ENCODE data around the gene PTX4. TPM values are rescaled to one million over a fixed set of nuclear protein-coding genes. Genes with fewer than 3 reads are reported as not detected.
A peak's percentile ranks its signal among the peaks of the same experiment; 100 is the strongest.

Gene PTX4
- total and polyA plus RNA-seq, 4 donors: 0.08 to 0.61 TPM; not detected in 2

GRCh38 chr16:1532771-1533170 lies 44.0 kb upstream of the PTX4 start:
- H3K4me1 ChIP-seq (ENCODE audit: control insufficient read depth in 4 of 4, insufficient read depth in 4 of 4, low read length in 3 of 4): peaks cover 0 to 15% (median 0%) of the 10 kb centered on the region in 4 donors

GRCh38 chr16:1532081-1532760 lies 43.5 kb upstream of the PTX4 start:
- no peaks in the 10 kb centered on the region for H3K36me3 ChIP-seq (ENCODE audit: control insufficient read depth in 4 of 4, insufficient read depth in 3 of 4, low read depth in 1 of 4, low read length in 3 of 4)
- H3K27ac ChIP-seq (ENCODE audit: low read depth in 1 of 2, low read length in 2 of 2): peak overlapping the region; percentile 69 to 77
- H3K9ac ChIP-seq (ENCODE audit: low read depth in 1 of 2, low read length in 2 of 2): no peak overlapping the region
- no peaks in the 10 kb centered on the region for H3K9me3 ChIP-seq (ENCODE audit: control insufficient read depth in 4 of 4, low read length in 3 of 4)
- no peak overlapping the region for H3K4me3 ChIP-seq (ENCODE audit: low read depth in 1 of 3, low read length in 3 of 3)
- H3K4me1 ChIP-seq (ENCODE audit: control insufficient read depth in 4 of 4, insufficient read depth in 4 of 4, low read length in 3 of 4): peaks cover 0 to 15% (median 0%) of the 10 kb centered on the region in 4 donors
- H3K27me3 ChIP-seq (ENCODE audit: control insufficient read depth in 4 of 4, insufficient read depth in 4 of 4, low read length in 3 of 4): no peaks in the 10 kb centered on the region
- peak; percentile 20 for TF ChIP-seq NR2F2 (IDR thresholded peaks at IDR 0.05)
- peak; percentile 73 for TF ChIP-seq SP1 (IDR thresholded peaks at IDR 0.05)
- TF ChIP-seq RXRA (IDR thresholded peaks at IDR 0.05): peak; percentile 12 to 41
- TF ChIP-seq REST (IDR thresholded peaks at IDR 0.05): no peak
- WGBS: 73% methylated on average over 28 of the region's 28 CpGs
- DNase-seq (ENCODE audit: low spot score): no peak

More at GRCh38 chr16:1532771-1533170, 44.0 kb upstream of the PTX4 start:
- Histone ChIP-seq H3K4me3 (ENCODE audit: low read depth in 1 of 3, low read length in 3 of 3) (no peak overlapping the region), H3K27me3 (ENCODE audit: control insufficient read depth in 4 of 4, insufficient read depth in 4 of 4, low read length in 3 of 4) (no peaks in the 10 kb centered on the region), H3K27ac (ENCODE audit: low read depth in 1 of 2, low read length in 2 of 2) (peak overlapping the region; percentile 69 to 77), H3K9me3 (ENCODE audit: control insufficient read depth in 4 of 4, low read length in 3 of 4) (no peaks in the 10 kb centered on the region), H3K36me3 (ENCODE audit: control insufficient read depth in 4 of 4, insufficient read depth in 3 of 4, low read depth in 1 of 4, low read length in 3 of 4) (no peaks in the 10 kb centered on the region), H3K9ac (ENCODE audit: low read depth in 1 of 2, low read length in 2 of 2) (no peak overlapping the region)
- DNase-seq (ENCODE audit: low spot score): no peak
- WGBS: 78% methylated on average over 10 of the region's 10 CpGs
- TF ChIP-seq HNF4G (IDR thresholded peaks at IDR 0.05): no peak
- TF ChIP-seq, protein P1, sequence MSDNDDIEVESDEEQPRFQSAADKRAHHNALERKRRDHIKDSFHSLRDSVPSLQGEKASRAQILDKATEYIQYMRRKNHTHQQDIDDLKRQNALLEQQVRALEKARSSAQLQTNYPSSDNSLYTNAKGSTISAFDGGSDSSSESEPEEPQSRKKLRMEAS (IDR thresholded peaks at IDR 0.05): no peak
- no peak for TF ChIP-seq FOXA1 (IDR thresholded peaks at IDR 0.05)
- TF ChIP-seq REST (IDR thresholded peaks at IDR 0.05): no peak
- no peak for TF ChIP-seq YY1 (IDR thresholded peaks at IDR 0.05)
- TF ChIP-seq NR2F2 (IDR thresholded peaks at IDR 0.05): no peak
- no peak for TF ChIP-seq RAD21 (IDR thresholded peaks at IDR 0.05)
- no peak for TF ChIP-seq GABPA (IDR thresholded peaks at IDR 0.05 in 1 of 2, conservative IDR thresholded peaks at IDR 0.05 in 1 of 2)
- TF ChIP-seq JUND (IDR thresholded peaks at IDR 0.05): no peak
- no peak for TF ChIP-seq TAF1 (conservative IDR thresholded peaks at IDR 0.05)
- TF ChIP-seq ATF3 (IDR thresholded peaks at IDR 0.05): no peak
- no peak for TF ChIP-seq EGR1 (IDR thresholded peaks at IDR 0.05; ENCODE audit: low read depth in 2 of 2)
- no peak for TF ChIP-seq HNF4A (conservative IDR thresholded peaks at IDR 0.05)
- no peak for TF ChIP-seq FOXA2 (IDR thresholded peaks at IDR 0.05)
- no peak for TF ChIP-seq RXRA (IDR thresholded peaks at IDR 0.05)
- TF ChIP-seq, protein P2, sequence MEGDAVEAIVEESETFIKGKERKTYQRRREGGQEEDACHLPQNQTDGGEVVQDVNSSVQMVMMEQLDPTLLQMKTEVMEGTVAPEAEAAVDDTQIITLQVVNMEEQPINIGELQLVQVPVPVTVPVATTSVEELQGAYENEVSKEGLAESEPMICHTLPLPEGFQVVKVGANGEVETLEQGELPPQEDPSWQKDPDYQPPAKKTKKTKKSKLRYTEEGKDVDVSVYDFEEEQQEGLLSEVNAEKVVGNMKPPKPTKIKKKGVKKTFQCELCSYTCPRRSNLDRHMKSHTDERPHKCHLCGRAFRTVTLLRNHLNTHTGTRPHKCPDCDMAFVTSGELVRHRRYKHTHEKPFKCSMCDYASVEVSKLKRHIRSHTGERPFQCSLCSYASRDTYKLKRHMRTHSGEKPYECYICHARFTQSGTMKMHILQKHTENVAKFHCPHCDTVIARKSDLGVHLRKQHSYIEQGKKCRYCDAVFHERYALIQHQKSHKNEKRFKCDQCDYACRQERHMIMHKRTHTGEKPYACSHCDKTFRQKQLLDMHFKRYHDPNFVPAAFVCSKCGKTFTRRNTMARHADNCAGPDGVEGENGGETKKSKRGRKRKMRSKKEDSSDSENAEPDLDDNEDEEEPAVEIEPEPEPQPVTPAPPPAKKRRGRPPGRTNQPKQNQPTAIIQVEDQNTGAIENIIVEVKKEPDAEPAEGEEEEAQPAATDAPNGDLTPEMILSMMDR (IDR thresholded peaks at IDR 0.05; ENCODE audit: low read depth, low read length, missing input control): no peak

All from liver (tissue), 9 donors.